HepG2 (cell line): ENCODE results near the gene SLC38A3. TPM values are rescaled to one million over a fixed set of nuclear protein-coding genes. Genes with fewer than 3 reads are reported as not detected.
A peak's percentile ranks its signal among the peaks of the same experiment; 100 is the strongest.

Experiments used
- BRCA1 ChIP-seq: sonication (generic); formaldehyde crosslinking; IDR thresholded peaks from 2 replicates; pipeline ENCODE4 v1.4.0; 2020; ENCODE audit warnings: missing genetic modification reagents
- DMTF1 ChIP-seq: sonication (generic); formaldehyde crosslinking; IDR thresholded peaks from 2 replicates; pipeline ENCODE4 v1.4.0; 2020; ENCODE audit warnings: mild to moderate bottlenecking, missing genetic modification reagents
- FUBP1 ChIP-seq: sonication (generic); formaldehyde crosslinking; IDR thresholded peaks from 2 replicates; pipeline ENCODE4 v1.5.1; 2020; ENCODE audit warnings: missing genetic modification reagents, mild to moderate bottlenecking, borderline replicate concordance
- PAWR ChIP-seq: sonication (generic); formaldehyde crosslinking; IDR thresholded peaks from 2 replicates; pipeline ENCODE4 v1.4.0; 2020; ENCODE audit warnings: missing genetic modification reagents, mild to moderate bottlenecking, borderline replicate concordance
- RFX3 ChIP-seq: IDR thresholded peaks from 2 replicates; pipeline ENCODE4 v1.6.1; 2016; ENCODE audit warnings: missing biosample characterization, missing genetic modification reagents
- STAG1 ChIP-seq: sonication (generic); formaldehyde crosslinking; IDR thresholded peaks from 2 replicates; pipeline ENCODE4 v1.4.0; 2020; ENCODE audit warnings: missing genetic modification reagents
- ZNF276 ChIP-seq: sonication (generic); formaldehyde crosslinking; IDR thresholded peaks from 2 replicates; pipeline ENCODE4 v1.4.0; 2020; ENCODE audit warnings: mild to moderate bottlenecking, low read depth, missing genetic modification reagents
- ZNF407 ChIP-seq: sonication (generic); formaldehyde crosslinking; IDR thresholded peaks from one replicate; pipeline ENCODE4 v1.5.1; 2020; ENCODE audit warnings: mild to moderate bottlenecking, missing genetic modification reagents; ENCODE audit errors: not compliant biosample characterization
- ZNF724P ChIP-seq: sonication (generic); formaldehyde crosslinking; IDR thresholded peaks from 2 replicates; pipeline ENCODE4 v1.8.0; 2022; ENCODE audit warnings: missing genetic modification reagents, borderline replicate concordance
- polyA plus RNA-seq, 8 experiments: library from polyadenylated mRNA; depleted of rRNA in 3 of 8; stranded (reverse) in 7 of 8; unstranded in 1 of 8; fragments of >200 nt; fragmentation: Illumina TruSeq in 4 of 8; extraction: Trizol in 4 of 8; gene quantifications; 2 replicates each; pipeline versions ENCODE4 v1.2.1 to v1.2.3, GENCODE V29; 2011 to 2016; ENCODE audit warnings: low read depth in 4 of 8, missing spikeins in 1 of 8, mixed read lengths in 1 of 8; ENCODE audit not compliant: insufficient read depth in 1 of 8
- total RNA-seq, 5 experiments: library from RNA; depleted of rRNA; stranded (reverse); fragments of >200 nt; fragmentation: Illumina TruSeq; extraction: Trizol; gene quantifications; 2 replicates each; pipeline ENCODE4 v1.2.3, GENCODE V29; 2016; ENCODE audit warnings: low read depth in 1 of 5
- TF ChIP-seq, protein P1 (sequence below): sonication (generic); formaldehyde crosslinking; IDR thresholded peaks from 2 replicates; pipeline ENCODE4 v1.8.0; 2022; ENCODE audit warnings: missing genetic modification reagents, mild to moderate bottlenecking, moderate library complexity, borderline replicate concordance

The SLC38A3 gene
- total and polyA plus RNA-seq, 2 of the 13 experiments (the other 11 are each of a cell fraction or from before 2014, with no cell fraction given): 29.8 to 164 TPM

- no peak for TF ChIP-seq ZNF407
- no peak for TF ChIP-seq ZNF276
- no peak for TF ChIP-seq PAWR (CRISPR knock-in tag)
- TF ChIP-seq ZNF724P (CRISPR knock-in tag): no peak
- TF ChIP-seq BRCA1: peak; percentile 61; the same call in 1 of the 2 replicates
- no peak for TF ChIP-seq FUBP1 (CRISPR knock-in tag)
- TF ChIP-seq, protein P1, sequence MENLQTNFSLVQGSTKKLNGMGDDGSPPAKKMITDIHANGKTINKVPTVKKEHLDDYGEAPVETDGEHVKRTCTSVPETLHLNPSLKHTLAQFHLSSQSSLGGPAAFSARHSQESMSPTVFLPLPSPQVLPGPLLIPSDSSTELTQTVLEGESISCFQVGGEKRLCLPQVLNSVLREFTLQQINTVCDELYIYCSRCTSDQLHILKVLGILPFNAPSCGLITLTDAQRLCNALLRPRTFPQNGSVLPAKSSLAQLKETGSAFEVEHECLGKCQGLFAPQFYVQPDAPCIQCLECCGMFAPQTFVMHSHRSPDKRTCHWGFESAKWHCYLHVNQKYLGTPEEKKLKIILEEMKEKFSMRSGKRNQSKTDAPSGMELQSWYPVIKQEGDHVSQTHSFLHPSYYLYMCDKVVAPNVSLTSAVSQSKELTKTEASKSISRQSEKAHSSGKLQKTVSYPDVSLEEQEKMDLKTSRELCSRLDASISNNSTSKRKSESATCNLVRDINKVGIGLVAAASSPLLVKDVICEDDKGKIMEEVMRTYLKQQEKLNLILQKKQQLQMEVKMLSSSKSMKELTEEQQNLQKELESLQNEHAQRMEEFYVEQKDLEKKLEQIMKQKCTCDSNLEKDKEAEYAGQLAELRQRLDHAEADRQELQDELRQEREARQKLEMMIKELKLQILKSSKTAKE: peak; percentile 98
- TF ChIP-seq STAG1: peak; percentile 28; the same call in 1 of the 2 replicates
- peak; percentile 65; the same call in 1 of the 2 replicates for TF ChIP-seq DMTF1
- TF ChIP-seq RFX3 (CRISPR knock-in tag): no peak
Measured at GRCh38 chr3:50208677-50209344, 3.7 kb downstream of the SLC38A3 start (continued).
